Measurements from ENCODE around the gene SHISA9.

GRCh38 chr16:12930881-12931280 lies 29.5 kb downstream of the SHISA9 start:
- TF ChIP-seq POLR2A (IDR thresholded peaks at IDR 0.05; ENCODE audit: low read length) (no peak), GATA1 (IDR thresholded peaks at IDR 0.05; ENCODE audit: low read depth, low read length) (no peak)

All from erythroblast (primary cell).